ENCODE results near the gene HOMER2.

Gene HOMER2

GRCh38 chr15:82874267-82874666 lies 78.3 kb downstream of the HOMER2 start:
- DNase-seq (ENCODE audit: low read depth in 1 of 2, low spot score in 1 of 2): no peak
- no peaks in the 10 kb centered on the region for H3K27me3 ChIP-seq (ENCODE audit: insufficient read depth, poor library complexity, severe bottlenecking)
- TF ChIP-seq REST (IDR thresholded peaks at IDR 0.05; ENCODE audit: insufficient replicate concordance, low read depth) (no peak), CTCF (IDR thresholded peaks at IDR 0.05; ENCODE audit: insufficient read depth, low read length) (no peak), GABPA (IDR thresholded peaks at IDR 0.05; ENCODE audit: low read depth) (no peak), POLR2AphosphoS5 (IDR thresholded peaks at IDR 0.05; ENCODE audit: low read depth) (no peak), SPI1 (IDR thresholded peaks at IDR 0.05; ENCODE audit: borderline replicate concordance, low read depth) (no peak)
- no peak overlapping the region for H3K27ac ChIP-seq (replicated peaks)
- H3K4me3 ChIP-seq (replicated peaks; ENCODE audit: insufficient read depth, low read length): no peak overlapping the region

- Histone ChIP-seq H3K4me3 (replicated peaks; ENCODE audit: insufficient read depth, low read length) (no peak overlapping the region), H3K27me3 (ENCODE audit: insufficient read depth, poor library complexity, severe bottlenecking) (no peaks in the 10 kb centered on the region), H3K27ac (replicated peaks) (no peak overlapping the region)
- no peak for TF ChIP-seq POLR2AphosphoS5 (IDR thresholded peaks at IDR 0.05; ENCODE audit: low read depth)
- TF ChIP-seq REST (IDR thresholded peaks at IDR 0.05; ENCODE audit: insufficient replicate concordance, low read depth): no peak
- TF ChIP-seq SPI1 (IDR thresholded peaks at IDR 0.05; ENCODE audit: borderline replicate concordance, low read depth): no peak
- no peak for TF ChIP-seq GABPA (IDR thresholded peaks at IDR 0.05; ENCODE audit: low read depth)
- TF ChIP-seq CTCF (IDR thresholded peaks at IDR 0.05; ENCODE audit: insufficient read depth, low read length): no peak
- no peak for DNase-seq (ENCODE audit: low read depth in 1 of 2, low spot score in 1 of 2)
Measured at GRCh38 chr15:82873000-82873680, 79.4 kb downstream of the HOMER2 start.

GRCh38 chr15:82871832-82872484 lies 80.6 kb downstream of the HOMER2 start:
- Histone ChIP-seq H3K27ac (replicated peaks) (0 out of 2 replicates have a peak overlapping the region, but pooled peaks have one; percentile 11), H3K4me3 (replicated peaks; ENCODE audit: insufficient read depth, low read length) (no peak overlapping the region), H3K27me3 (ENCODE audit: insufficient read depth, poor library complexity, severe bottlenecking) (no peaks in the 10 kb centered on the region)
- peak in 1 of 2 experiments; percentile 24 for DNase-seq (ENCODE audit: low read depth in 1 of 2, low spot score in 1 of 2)
- TF ChIP-seq SPI1 (IDR thresholded peaks at IDR 0.05; ENCODE audit: borderline replicate concordance, low read depth) (peak; percentile 80), CTCF (IDR thresholded peaks at IDR 0.05; ENCODE audit: insufficient read depth, low read length) (no peak)

Data from HL-60 (cell line).